Right atrium auricular region (tissue), 2 donors: ENCODE data around the gene HPSE. TPM values are rescaled to one million over a fixed set of nuclear protein-coding genes. Genes with fewer than 3 reads are reported as not detected.

Experiments used
- DNase-seq: peaks from one replicate; pipeline ENCODE4 v3.0.0-alpha.2; 2019; ENCODE audit warnings: low spot score
- H3K27ac ChIP-seq, 2 donors: fragments of 200-600 bp; sonication (generic); 1 replicate in 1 of 2; 2 replicates in 1 of 2; pipeline ENCODE4 v1.5.1; 2016 to 2019
- H3K27me3 ChIP-seq, 2 donors: fragments of 200-600 bp; sonication (generic); one replicate each; pipeline versions ENCODE4 v1.5.1 to v1.6.0; 2017 to 2019
- H3K36me3 ChIP-seq: fragments of 200-600 bp; sonication (generic); one replicate; pipeline ENCODE4 v1.5.1; 2016
- H3K4me1 ChIP-seq, 2 donors: fragments of 200-600 bp; sonication (generic); one replicate each; pipeline versions ENCODE4 v1.5.1 to v1.6.0; 2017 to 2019
- H3K4me3 ChIP-seq, 2 donors: fragments of 200-600 bp; sonication (generic); 1 replicate in 1 of 2; 2 replicates in 1 of 2; pipeline ENCODE4 v1.5.1; 2017 to 2019; ENCODE audit warnings: mild to moderate bottlenecking in 1 of 2, moderate library complexity in 1 of 2
- H3K9me3 ChIP-seq, 2 donors: fragments of 200-600 bp; sonication (generic); one replicate each; pipeline ENCODE4 v1.5.1; 2019
- CTCF ChIP-seq, 2 donors: fragments of 200-600 bp; sonication (generic); IDR thresholded peaks; one replicate each; pipeline ENCODE4 v1.5.1; 2019; ENCODE audit warnings: antibody characterized with exemption in 2 of 2
- total RNA-seq, 2 donors: library from RNA; depleted of rRNA; stranded (reverse); fragments of >200 nt; gene quantifications; one replicate each; pipeline ENCODE4 v1.1.0, GENCODE V29; 2016

Gene HPSE
- total RNA-seq: 1 to 10 TPM; 1.0 to 3.4 TPM

GRCh38 chr4:83334425-83335241 is at the start of gene HPSE:
Gene HPSE, minus strand, starts transcription at chr4:83334848. Its CDS starts 66 bp downstream, at chr4:83334782.
- peaks cover 0 to 16% of the 10 kb centered on the region in 2 donors for H3K4me1 ChIP-seq
- H3K36me3 ChIP-seq: no peaks in the 10 kb centered on the region
- no peak for TF ChIP-seq CTCF (IDR thresholded peaks at IDR 0.05)
- H3K27ac ChIP-seq: no peak within 1 kb of the TSS
- H3K27me3 ChIP-seq: no peaks in the 10 kb centered on the region
- H3K4me3 ChIP-seq: peak within 1 kb of the TSS; percentile 19 to 53
- peak; percentile 82 for DNase-seq
- peaks cover 0 to 15% of the 10 kb centered on the region in 2 donors for H3K9me3 ChIP-seq

DNA sequence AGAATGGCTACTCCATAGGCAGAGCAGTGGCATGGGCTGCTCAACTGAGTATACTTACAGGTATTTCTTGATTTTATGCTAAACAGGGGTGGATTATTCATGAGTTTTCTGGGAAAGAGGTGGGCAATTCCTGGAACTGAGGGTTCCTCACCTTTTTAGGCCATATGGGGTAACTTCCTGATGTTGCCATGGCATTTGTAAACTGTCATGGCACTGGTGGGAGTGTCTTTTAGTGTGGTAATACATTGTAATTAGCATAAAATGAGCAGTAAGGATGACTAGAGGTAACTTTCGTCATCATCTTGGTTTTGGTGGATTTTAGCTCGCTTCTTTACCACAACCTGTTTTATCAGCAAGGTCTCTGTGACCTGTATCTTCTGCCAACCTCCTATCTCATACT is 48.2 kb upstream of the HPSE start:
- Histone ChIP-seq H3K27me3 (no peaks in the 10 kb centered on the region), H3K9me3 (peaks cover 0 to 6% of the 10 kb centered on the region in 2 donors), H3K36me3 (no peaks in the 10 kb centered on the region), H3K4me3 (no peak overlapping the region), H3K27ac (no peak overlapping the region), H3K4me1 (no peaks in the 10 kb centered on the region)
- no peak for DNase-seq
- TF ChIP-seq CTCF (IDR thresholded peaks at IDR 0.05): no peak

GRCh38 chr4:83381173-83381572 is 46.5 kb upstream of the HPSE start:
- no peaks in the 10 kb centered on the region for H3K27me3 ChIP-seq
- H3K4me1 ChIP-seq: no peaks in the 10 kb centered on the region
- H3K4me3 ChIP-seq: no peak overlapping the region
- H3K36me3 ChIP-seq: no peaks in the 10 kb centered on the region
- no peak for TF ChIP-seq CTCF (IDR thresholded peaks at IDR 0.05)
- no peak overlapping the region for H3K27ac ChIP-seq
- no peak for DNase-seq
- H3K9me3 ChIP-seq: peaks cover 0 to 6% of the 10 kb centered on the region in 2 donors

- no peak for TF ChIP-seq CTCF (IDR thresholded peaks at IDR 0.05)
- H3K9me3 ChIP-seq: peaks cover 0 to 6% of the 10 kb centered on the region in 2 donors
- no peaks in the 10 kb centered on the region for H3K36me3 ChIP-seq
- no peak overlapping the region for H3K27ac ChIP-seq
- no peak overlapping the region for H3K4me3 ChIP-seq
- H3K4me1 ChIP-seq: no peaks in the 10 kb centered on the region
- no peak for DNase-seq
- H3K27me3 ChIP-seq: no peaks in the 10 kb centered on the region
These were observed 43.8 kb upstream of the HPSE start for GRCh38 chr4:83378419-83378818.

DNA sequence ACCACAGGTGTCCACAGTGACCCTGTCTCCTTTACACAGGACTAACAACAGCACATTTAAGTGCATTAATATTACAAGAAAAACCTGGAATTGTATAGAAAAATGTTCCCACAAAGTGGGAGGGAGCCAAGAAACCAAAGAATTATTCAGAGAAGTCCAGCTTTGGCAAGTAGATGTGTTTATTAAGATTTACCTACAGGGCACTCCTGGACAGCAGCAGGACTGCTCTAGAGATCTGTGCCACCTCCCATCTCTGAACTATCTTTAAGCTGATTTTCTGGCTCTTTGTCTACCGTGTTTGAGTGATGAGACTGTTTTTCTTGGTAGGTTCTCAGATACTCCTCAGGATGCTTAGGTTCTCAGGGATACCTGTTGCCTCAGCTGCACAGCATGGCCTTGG is 38.3 kb upstream of the HPSE start:
- Histone ChIP-seq H3K9me3 (no peaks in the 10 kb centered on the region), H3K4me1 (no peaks in the 10 kb centered on the region), H3K36me3 (no peaks in the 10 kb centered on the region), H3K4me3 (no peak overlapping the region), H3K27ac (no peak overlapping the region), H3K27me3 (no peaks in the 10 kb centered on the region)
- DNase-seq: no peak
- no peak for TF ChIP-seq CTCF (IDR thresholded peaks at IDR 0.05)
